Peyer's patch (tissue), 4 donors: ENCODE data around the gene AHRR.

Experiments
- POLR2A ChIP-seq, 2 donors: fragments of 450-650 bp; IDR thresholded peaks; one replicate each; pipeline ENCODE4 v1.5.1; 2017; ENCODE audit warnings: antibody characterized with exemption in 2 of 2, mild to moderate bottlenecking in 2 of 2, moderate library complexity in 2 of 2
- TF ChIP-seq, protein P1 (sequence below), 6 experiments: fragments of 450-650 bp in 4 of 6; fragments of 200-600 bp in 2 of 6; sonication (generic) in 1 of 6; IDR thresholded peaks; one replicate each; pipeline ENCODE4 v1.5.1; 2017 to 2019; ENCODE audit warnings: antibody characterized with exemption in 6 of 6, mild to moderate bottlenecking in 3 of 6, moderate library complexity in 1 of 6

DNA sequence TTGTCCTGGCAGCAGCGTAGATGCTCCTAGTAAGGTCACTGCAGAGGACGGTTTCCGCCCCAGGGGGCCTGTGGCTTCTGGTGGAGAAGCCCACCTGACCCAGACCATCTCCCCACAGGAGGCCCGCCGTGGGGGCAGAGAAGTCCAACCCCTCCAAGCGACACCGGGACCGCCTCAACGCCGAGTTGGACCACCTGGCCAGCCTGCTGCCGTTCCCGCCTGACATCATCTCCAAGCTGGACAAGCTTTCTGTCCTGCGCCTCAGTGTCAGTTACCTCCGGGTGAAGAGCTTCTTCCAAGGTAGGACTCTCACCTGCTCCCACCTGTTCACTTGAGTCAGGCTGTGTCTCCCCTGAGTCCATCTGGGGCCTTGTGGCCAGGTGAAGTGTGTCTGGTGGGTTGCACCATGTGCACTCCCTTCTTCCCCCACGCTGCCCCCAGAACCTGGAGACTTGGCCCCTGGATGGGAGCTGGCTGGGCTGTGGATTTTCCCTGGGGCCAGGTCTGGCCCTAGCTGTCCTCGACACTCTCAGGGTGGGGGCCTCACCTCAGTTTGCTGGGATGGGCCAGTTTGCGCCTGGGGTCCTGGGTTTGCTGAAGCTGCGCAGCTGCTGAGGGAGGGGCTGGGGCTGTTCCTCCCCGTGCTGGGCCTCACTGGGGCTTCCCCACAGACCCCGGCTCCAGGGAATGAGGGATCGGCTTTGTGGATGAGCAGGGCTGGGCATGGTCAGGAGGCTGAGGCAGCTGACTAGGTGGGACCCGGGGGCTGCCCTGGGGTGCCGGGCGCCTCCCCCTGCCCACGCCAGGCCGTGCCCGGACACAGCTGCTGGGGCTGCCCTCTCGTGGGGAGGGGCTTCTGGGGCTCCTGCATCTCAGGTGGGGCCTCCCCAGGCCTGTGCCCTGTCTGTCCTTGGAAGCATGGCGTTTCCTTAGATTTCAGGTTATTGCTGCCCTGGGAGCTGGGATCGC lies 32.4 kb downstream of the AHRR start:
- no peak for TF ChIP-seq POLR2A (IDR thresholded peaks at IDR 0.05)
- TF ChIP-seq, protein P1, sequence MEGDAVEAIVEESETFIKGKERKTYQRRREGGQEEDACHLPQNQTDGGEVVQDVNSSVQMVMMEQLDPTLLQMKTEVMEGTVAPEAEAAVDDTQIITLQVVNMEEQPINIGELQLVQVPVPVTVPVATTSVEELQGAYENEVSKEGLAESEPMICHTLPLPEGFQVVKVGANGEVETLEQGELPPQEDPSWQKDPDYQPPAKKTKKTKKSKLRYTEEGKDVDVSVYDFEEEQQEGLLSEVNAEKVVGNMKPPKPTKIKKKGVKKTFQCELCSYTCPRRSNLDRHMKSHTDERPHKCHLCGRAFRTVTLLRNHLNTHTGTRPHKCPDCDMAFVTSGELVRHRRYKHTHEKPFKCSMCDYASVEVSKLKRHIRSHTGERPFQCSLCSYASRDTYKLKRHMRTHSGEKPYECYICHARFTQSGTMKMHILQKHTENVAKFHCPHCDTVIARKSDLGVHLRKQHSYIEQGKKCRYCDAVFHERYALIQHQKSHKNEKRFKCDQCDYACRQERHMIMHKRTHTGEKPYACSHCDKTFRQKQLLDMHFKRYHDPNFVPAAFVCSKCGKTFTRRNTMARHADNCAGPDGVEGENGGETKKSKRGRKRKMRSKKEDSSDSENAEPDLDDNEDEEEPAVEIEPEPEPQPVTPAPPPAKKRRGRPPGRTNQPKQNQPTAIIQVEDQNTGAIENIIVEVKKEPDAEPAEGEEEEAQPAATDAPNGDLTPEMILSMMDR (IDR thresholded peaks at IDR 0.05) = no peak
